WTC11 (cell line): Measurements from ENCODE around the gene HFE. TPM values are rescaled to one million over a fixed set of nuclear protein-coding genes. Genes with fewer than 3 reads are reported as not detected.

ENCODE experiments used
- ATAC-seq: fragments of 200-7000 bp; cut with Tn5 transposase; 2 replicates; pipeline ENCODE4 v1.10.0; 2021; ENCODE audit warnings: mild to moderate bottlenecking, moderate library complexity
- CTCF ChIA-PET: fragments of 300-600 bp; sonication (Branson Sonifier 250); formaldehyde crosslinking; loops from one replicate; lab custom pipeline; 2021; ENCODE audit warnings: antibody characterized with exemption; lab: Charles Lee
- POLR2A ChIA-PET: fragments of 350-600 bp; sonication (Branson Sonifier 250); formaldehyde crosslinking; loops from one replicate; lab custom pipeline; 2021; ENCODE audit warnings: antibody characterized with exemption; lab: Charles Lee
- DNase-seq: peaks from one replicate; pipeline ENCODE4 v3.0.0; 2021; ENCODE audit warnings: low spot score
- H3K27ac Mint-ChIP-seq: 2 replicates; pipeline ENCODE4 v1.8.0; 2021; ENCODE audit warnings: mixed read lengths
- H3K27me3 Mint-ChIP-seq: 2 replicates; pipeline ENCODE4 v1.8.0; 2021; ENCODE audit warnings: low read depth, mild to moderate bottlenecking, moderate library complexity, mixed read lengths
- H3K36me3 Mint-ChIP-seq: 2 replicates; pipeline ENCODE4 v1.8.0; 2021; ENCODE audit warnings: mixed read lengths
- H3K4me1 Mint-ChIP-seq: 2 replicates; pipeline ENCODE4 v1.8.0; 2022; ENCODE audit warnings: mixed read lengths
- H3K4me3 Mint-ChIP-seq: 2 replicates; pipeline ENCODE4 v1.8.0; 2021; ENCODE audit warnings: mild to moderate bottlenecking, moderate library complexity, mixed read lengths
- H3K9me3 Mint-ChIP-seq: 2 replicates; pipeline ENCODE4 v1.8.0; 2021; ENCODE audit warnings: mixed read lengths
- CREB1 ChIP-seq: sonication (generic); formaldehyde crosslinking; IDR thresholded peaks from 2 replicates; pipeline ENCODE4 v1.8.0; 2023; ENCODE audit warnings: mild to moderate bottlenecking, missing genetic modification reagents
- GTF2I ChIP-seq: fragments of 250-450 bp; sonication (Bioruptor Pico); conservative IDR thresholded peaks from 2 replicates; pipeline ENCODE4 v1.4.0; 2021; ENCODE audit warnings: mild to moderate bottlenecking
- IRF2 ChIP-seq: sonication (generic); formaldehyde crosslinking; IDR thresholded peaks from 2 replicates; pipeline ENCODE4 v1.8.0; 2022; ENCODE audit warnings: low read depth, missing genetic modification reagents, borderline replicate concordance
- MXD4 ChIP-seq: fragments of 250-450 bp; sonication (Bioruptor Pico); IDR thresholded peaks from 2 replicates; pipeline ENCODE4 v1.8.0; 2021; ENCODE audit warnings: mild to moderate bottlenecking, moderate library complexity, borderline replicate concordance
- NFYB ChIP-seq: sonication (generic); formaldehyde crosslinking; conservative IDR thresholded peaks from 2 replicates; pipeline ENCODE4 v1.8.0; 2022; ENCODE audit warnings: low read depth, missing genetic modification reagents
- OVOL2 ChIP-seq: fragments of 250-450 bp; sonication (Bioruptor Pico); IDR thresholded peaks from 2 replicates; pipeline ENCODE4 v1.9.0; 2021; ENCODE audit warnings: mild to moderate bottlenecking, borderline replicate concordance
- SOX15 ChIP-seq: fragments of 250-450 bp; sonication (Bioruptor Pico); IDR thresholded peaks from 2 replicates; pipeline ENCODE4 v1.9.0; 2021; ENCODE audit warnings: mild to moderate bottlenecking
- ZNF317 ChIP-seq: sonication (generic); formaldehyde crosslinking; IDR thresholded peaks from 2 replicates; pipeline ENCODE4 v1.8.1; 2023; ENCODE audit warnings: low read depth, mild to moderate bottlenecking, moderate library complexity, missing genetic modification reagents, borderline replicate concordance
- ZNF396 ChIP-seq: fragments of 250-450 bp; sonication (Bioruptor Pico); IDR thresholded peaks from 2 replicates; pipeline ENCODE4 v1.8.0; 2021; ENCODE audit warnings: mild to moderate bottlenecking, moderate library complexity, borderline replicate concordance
- total RNA-seq: library from RNA; stranded (reverse); gene quantifications from 3 replicates; pipeline ENCODE4 v1.2.3, GENCODE V29; 2021
- TF ChIP-seq, protein P1 (sequence below): sonication (generic); formaldehyde crosslinking; IDR thresholded peaks from 2 replicates; pipeline ENCODE4 v1.8.0; 2022; ENCODE audit warnings: mild to moderate bottlenecking, missing genetic modification reagents
- TF ChIP-seq, protein P2 (sequence below): sonication (generic); formaldehyde crosslinking; IDR thresholded peaks from 2 replicates; pipeline ENCODE4 v1.8.0; 2023; ENCODE audit warnings: missing genetic modification reagents, mild to moderate bottlenecking, borderline replicate concordance
- TF ChIP-seq, protein P3 (sequence below): fragments of 250-450 bp; sonication (Bioruptor Pico); IDR thresholded peaks from 2 replicates; pipeline ENCODE4 v2.1.2; 2022; ENCODE audit warnings: mild to moderate bottlenecking, moderate library complexity
- TF ChIP-seq, protein P4 (sequence below): sonication (generic); formaldehyde crosslinking; IDR thresholded peaks from 2 replicates; pipeline ENCODE4 v1.8.0; 2022; ENCODE audit warnings: missing genetic modification reagents
- TF ChIP-seq, protein P5 (sequence below): sonication (generic); formaldehyde crosslinking; IDR thresholded peaks from 2 replicates; pipeline ENCODE4 v1.8.1; 2023; ENCODE audit warnings: mild to moderate bottlenecking, missing genetic modification reagents, moderate library complexity
- TF ChIP-seq, protein P6 (sequence below): fragments of 250-450 bp; sonication (Bioruptor Pico); IDR thresholded peaks from 2 replicates; pipeline ENCODE4 v1.9.0; 2021; ENCODE audit warnings: mild to moderate bottlenecking
- TF ChIP-seq, protein P7 (sequence below): sonication (generic); formaldehyde crosslinking; IDR thresholded peaks from 2 replicates; pipeline ENCODE4 v1.8.1; 2023; ENCODE audit warnings: mild to moderate bottlenecking, missing genetic modification reagents

The HFE gene
- total RNA-seq, 1 experiment from 2014 or later = 1.9 TPM

DNA sequence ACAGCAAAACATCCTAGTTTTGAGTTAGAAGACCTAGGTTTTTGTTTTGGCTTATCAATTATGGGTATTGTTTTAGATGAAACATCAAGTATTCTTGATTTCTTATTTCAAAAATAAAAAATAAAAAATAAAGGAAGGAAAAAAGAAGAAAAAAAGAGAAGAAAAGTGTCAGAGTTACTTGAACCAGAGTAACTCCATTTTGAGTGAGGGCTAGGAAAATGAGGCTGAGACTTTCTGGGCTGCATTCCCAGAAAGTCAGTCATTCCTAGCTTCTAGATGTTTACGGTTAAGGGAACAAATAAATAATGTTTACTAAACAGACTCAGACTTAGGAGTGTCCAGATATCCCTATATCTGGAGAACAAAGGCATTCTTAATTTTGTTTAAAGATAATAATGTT lies 45.3 kb upstream of the HFE start:
- ATAC-seq (no peak), DNase-seq (no peak)
- 0 out of 2 replicates have a peak, but pooled peaks have one; percentile 46 for TF ChIP-seq MXD4 (CRISPR knock-in tag)
- TF ChIP-seq, protein P1, sequence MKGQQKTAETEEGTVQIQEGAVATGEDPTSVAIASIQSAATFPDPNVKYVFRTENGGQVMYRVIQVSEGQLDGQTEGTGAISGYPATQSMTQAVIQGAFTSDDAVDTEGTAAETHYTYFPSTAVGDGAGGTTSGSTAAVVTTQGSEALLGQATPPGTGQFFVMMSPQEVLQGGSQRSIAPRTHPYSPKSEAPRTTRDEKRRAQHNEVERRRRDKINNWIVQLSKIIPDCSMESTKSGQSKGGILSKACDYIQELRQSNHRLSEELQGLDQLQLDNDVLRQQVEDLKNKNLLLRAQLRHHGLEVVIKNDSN (CRISPR knock-in tag) = no peak
- no peak for TF ChIP-seq GTF2I (CRISPR knock-in tag)
- no peak for TF ChIP-seq CREB1 (CRISPR knock-in tag)
- no peak for TF ChIP-seq SOX15 (CRISPR knock-in tag)
- TF ChIP-seq, protein P2, sequence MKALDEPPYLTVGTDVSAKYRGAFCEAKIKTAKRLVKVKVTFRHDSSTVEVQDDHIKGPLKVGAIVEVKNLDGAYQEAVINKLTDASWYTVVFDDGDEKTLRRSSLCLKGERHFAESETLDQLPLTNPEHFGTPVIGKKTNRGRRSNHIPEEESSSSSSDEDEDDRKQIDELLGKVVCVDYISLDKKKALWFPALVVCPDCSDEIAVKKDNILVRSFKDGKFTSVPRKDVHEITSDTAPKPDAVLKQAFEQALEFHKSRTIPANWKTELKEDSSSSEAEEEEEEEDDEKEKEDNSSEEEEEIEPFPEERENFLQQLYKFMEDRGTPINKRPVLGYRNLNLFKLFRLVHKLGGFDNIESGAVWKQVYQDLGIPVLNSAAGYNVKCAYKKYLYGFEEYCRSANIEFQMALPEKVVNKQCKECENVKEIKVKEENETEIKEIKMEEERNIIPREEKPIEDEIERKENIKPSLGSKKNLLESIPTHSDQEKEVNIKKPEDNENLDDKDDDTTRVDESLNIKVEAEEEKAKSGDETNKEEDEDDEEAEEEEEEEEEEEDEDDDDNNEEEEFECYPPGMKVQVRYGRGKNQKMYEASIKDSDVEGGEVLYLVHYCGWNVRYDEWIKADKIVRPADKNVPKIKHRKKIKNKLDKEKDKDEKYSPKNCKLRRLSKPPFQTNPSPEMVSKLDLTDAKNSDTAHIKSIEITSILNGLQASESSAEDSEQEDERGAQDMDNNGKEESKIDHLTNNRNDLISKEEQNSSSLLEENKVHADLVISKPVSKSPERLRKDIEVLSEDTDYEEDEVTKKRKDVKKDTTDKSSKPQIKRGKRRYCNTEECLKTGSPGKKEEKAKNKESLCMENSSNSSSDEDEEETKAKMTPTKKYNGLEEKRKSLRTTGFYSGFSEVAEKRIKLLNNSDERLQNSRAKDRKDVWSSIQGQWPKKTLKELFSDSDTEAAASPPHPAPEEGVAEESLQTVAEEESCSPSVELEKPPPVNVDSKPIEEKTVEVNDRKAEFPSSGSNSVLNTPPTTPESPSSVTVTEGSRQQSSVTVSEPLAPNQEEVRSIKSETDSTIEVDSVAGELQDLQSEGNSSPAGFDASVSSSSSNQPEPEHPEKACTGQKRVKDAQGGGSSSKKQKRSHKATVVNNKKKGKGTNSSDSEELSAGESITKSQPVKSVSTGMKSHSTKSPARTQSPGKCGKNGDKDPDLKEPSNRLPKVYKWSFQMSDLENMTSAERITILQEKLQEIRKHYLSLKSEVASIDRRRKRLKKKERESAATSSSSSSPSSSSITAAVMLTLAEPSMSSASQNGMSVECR = no peak
- TF ChIP-seq, protein P3, sequence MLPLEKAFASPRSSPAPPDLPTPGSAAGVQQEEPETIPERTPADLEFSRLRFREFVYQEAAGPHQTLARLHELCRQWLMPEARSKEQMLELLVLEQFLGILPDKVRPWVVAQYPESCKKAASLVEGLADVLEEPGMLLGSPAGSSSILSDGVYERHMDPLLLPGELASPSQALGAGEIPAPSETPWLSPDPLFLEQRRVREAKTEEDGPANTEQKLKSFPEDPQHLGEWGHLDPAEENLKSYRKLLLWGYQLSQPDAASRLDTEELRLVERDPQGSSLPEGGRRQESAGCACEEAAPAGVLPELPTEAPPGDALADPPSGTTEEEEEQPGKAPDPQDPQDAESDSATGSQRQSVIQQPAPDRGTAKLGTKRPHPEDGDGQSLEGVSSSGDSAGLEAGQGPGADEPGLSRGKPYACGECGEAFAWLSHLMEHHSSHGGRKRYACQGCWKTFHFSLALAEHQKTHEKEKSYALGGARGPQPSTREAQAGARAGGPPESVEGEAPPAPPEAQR = peak; percentile 86; the same call in 1 of the 2 replicates
- no peak for TF ChIP-seq OVOL2 (CRISPR knock-in tag)
- Mint-ChIP-seq H3K27me3 (no peaks in the 10 kb centered on the region), H3K4me3 (no peak overlapping the region), H3K27ac (no peak overlapping the region), H3K4me1 (peaks cover 31% of the 10 kb centered on the region), H3K9me3 (peaks cover 5% of the 10 kb centered on the region; the same call in 1 of the 2 replicates), H3K36me3 (0 out of 2 replicates have a peak, but pooled peaks cover 5% of the 10 kb centered on the region)
- ChIA-PET CTCF (no interaction called here), POLR2A (interaction anchor here (0.7 to 10.0 kb wide), 4 partner anchors 12 to 203 kb away, joined by 5 to 365 read pairs (median 23); a partner anchor contains a TSS)

DNA sequence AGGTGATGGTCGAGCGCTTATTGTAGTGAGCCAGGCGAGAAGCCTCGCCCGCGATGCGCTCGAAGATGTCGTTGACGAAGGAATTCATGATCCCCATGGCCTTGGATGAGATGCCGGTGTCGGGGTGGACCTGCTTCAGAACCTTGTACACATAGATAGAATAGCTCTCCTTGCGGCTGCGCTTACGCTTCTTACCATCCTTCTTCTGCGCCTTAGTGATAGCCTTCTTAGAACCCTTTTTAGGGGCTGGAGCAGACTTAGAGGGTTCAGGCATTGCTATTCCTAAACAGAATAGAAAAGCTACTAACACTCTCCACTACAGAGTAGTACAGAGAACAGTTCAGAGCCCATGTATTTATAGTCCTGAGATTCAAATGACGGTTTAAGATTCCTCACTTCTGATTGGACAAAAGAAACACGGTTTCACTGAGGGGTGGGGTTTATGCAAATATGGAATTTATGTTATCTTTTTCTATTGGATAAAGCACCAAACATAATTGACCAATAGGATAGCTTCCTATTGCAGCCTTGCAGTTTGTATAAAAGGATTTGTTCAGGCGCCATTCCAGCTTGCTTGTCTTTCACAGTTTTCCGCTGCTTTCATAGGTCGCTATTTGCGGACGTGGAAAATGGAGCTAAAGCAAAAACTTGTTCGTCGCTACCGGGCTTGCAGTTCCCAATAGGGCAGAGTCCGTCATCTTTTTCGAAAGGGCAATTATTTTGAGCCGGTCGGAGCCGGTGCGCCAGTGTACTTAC lies 43.7 kb upstream of the HFE start:
- ChIA-PET CTCF (interaction anchor here (1.6 kb wide), 1 partner anchor 17 kb away, joined by 5 read pairs; no protein-coding TSS in a partner anchor), POLR2A (interaction anchor here (0.5 to 10.0 kb wide), 33 partner anchors 13 to 1850 kb away, joined by 3 to 365 read pairs (median 7); a partner anchor contains a TSS)
- DNase-seq (peak; percentile 36), ATAC-seq (peak; percentile 70)
- Mint-ChIP-seq H3K9me3 (peaks cover 5% of the 10 kb centered on the region; the same call in 1 of the 2 replicates), H3K36me3 (0 out of 2 replicates have a peak, but pooled peaks cover 5% of the 10 kb centered on the region), H3K4me1 (peaks cover 37% of the 10 kb centered on the region), H3K27me3 (no peaks in the 10 kb centered on the region), H3K4me3 (peak overlapping the region; percentile 64), H3K27ac (peak overlapping the region; percentile 96)
- TF ChIP-seq IRF2 (CRISPR knock-in tag) = no peak
- TF ChIP-seq, protein P4, sequence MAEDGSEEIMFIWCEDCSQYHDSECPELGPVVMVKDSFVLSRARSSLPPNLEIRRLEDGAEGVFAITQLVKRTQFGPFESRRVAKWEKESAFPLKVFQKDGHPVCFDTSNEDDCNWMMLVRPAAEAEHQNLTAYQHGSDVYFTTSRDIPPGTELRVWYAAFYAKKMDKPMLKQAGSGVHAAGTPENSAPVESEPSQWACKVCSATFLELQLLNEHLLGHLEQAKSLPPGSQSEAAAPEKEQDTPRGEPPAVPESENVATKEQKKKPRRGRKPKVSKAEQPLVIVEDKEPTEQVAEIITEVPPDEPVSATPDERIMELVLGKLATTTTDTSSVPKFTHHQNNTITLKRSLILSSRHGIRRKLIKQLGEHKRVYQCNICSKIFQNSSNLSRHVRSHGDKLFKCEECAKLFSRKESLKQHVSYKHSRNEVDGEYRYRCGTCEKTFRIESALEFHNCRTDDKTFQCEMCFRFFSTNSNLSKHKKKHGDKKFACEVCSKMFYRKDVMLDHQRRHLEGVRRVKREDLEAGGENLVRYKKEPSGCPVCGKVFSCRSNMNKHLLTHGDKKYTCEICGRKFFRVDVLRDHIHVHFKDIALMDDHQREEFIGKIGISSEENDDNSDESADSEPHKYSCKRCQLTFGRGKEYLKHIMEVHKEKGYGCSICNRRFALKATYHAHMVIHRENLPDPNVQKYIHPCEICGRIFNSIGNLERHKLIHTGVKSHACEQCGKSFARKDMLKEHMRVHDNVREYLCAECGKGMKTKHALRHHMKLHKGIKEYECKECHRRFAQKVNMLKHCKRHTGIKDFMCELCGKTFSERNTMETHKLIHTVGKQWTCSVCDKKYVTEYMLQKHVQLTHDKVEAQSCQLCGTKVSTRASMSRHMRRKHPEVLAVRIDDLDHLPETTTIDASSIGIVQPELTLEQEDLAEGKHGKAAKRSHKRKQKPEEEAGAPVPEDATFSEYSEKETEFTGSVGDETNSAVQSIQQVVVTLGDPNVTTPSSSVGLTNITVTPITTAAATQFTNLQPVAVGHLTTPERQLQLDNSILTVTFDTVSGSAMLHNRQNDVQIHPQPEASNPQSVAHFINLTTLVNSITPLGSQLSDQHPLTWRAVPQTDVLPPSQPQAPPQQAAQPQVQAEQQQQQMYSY (CRISPR knock-in tag) = no peak
- TF ChIP-seq ZNF396 (CRISPR knock-in tag) = no peak
- TF ChIP-seq, protein P5, sequence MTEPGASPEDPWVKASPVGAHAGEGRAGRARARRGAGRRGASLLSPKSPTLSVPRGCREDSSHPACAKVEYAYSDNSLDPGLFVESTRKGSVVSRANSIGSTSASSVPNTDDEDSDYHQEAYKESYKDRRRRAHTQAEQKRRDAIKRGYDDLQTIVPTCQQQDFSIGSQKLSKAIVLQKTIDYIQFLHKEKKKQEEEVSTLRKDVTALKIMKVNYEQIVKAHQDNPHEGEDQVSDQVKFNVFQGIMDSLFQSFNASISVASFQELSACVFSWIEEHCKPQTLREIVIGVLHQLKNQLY = no peak
- peak; percentile 55 for TF ChIP-seq NFYB (CRISPR knock-in tag)
- TF ChIP-seq, protein P6, sequence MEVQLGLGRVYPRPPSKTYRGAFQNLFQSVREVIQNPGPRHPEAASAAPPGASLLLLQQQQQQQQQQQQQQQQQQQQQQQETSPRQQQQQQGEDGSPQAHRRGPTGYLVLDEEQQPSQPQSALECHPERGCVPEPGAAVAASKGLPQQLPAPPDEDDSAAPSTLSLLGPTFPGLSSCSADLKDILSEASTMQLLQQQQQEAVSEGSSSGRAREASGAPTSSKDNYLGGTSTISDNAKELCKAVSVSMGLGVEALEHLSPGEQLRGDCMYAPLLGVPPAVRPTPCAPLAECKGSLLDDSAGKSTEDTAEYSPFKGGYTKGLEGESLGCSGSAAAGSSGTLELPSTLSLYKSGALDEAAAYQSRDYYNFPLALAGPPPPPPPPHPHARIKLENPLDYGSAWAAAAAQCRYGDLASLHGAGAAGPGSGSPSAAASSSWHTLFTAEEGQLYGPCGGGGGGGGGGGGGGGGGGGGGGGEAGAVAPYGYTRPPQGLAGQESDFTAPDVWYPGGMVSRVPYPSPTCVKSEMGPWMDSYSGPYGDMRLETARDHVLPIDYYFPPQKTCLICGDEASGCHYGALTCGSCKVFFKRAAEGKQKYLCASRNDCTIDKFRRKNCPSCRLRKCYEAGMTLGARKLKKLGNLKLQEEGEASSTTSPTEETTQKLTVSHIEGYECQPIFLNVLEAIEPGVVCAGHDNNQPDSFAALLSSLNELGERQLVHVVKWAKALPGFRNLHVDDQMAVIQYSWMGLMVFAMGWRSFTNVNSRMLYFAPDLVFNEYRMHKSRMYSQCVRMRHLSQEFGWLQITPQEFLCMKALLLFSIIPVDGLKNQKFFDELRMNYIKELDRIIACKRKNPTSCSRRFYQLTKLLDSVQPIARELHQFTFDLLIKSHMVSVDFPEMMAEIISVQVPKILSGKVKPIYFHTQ = no peak
- no peak for TF ChIP-seq ZNF317 (CRISPR knock-in tag)
- TF ChIP-seq, protein P7, sequence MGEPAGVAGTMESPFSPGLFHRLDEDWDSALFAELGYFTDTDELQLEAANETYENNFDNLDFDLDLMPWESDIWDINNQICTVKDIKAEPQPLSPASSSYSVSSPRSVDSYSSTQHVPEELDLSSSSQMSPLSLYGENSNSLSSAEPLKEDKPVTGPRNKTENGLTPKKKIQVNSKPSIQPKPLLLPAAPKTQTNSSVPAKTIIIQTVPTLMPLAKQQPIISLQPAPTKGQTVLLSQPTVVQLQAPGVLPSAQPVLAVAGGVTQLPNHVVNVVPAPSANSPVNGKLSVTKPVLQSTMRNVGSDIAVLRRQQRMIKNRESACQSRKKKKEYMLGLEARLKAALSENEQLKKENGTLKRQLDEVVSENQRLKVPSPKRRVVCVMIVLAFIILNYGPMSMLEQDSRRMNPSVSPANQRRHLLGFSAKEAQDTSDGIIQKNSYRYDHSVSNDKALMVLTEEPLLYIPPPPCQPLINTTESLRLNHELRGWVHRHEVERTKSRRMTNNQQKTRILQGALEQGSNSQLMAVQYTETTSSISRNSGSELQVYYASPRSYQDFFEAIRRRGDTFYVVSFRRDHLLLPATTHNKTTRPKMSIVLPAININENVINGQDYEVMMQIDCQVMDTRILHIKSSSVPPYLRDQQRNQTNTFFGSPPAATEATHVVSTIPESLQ (CRISPR knock-in tag) = no peak
